ENCODE data around the gene IRAK4.

IRAK4 gene

DNA sequence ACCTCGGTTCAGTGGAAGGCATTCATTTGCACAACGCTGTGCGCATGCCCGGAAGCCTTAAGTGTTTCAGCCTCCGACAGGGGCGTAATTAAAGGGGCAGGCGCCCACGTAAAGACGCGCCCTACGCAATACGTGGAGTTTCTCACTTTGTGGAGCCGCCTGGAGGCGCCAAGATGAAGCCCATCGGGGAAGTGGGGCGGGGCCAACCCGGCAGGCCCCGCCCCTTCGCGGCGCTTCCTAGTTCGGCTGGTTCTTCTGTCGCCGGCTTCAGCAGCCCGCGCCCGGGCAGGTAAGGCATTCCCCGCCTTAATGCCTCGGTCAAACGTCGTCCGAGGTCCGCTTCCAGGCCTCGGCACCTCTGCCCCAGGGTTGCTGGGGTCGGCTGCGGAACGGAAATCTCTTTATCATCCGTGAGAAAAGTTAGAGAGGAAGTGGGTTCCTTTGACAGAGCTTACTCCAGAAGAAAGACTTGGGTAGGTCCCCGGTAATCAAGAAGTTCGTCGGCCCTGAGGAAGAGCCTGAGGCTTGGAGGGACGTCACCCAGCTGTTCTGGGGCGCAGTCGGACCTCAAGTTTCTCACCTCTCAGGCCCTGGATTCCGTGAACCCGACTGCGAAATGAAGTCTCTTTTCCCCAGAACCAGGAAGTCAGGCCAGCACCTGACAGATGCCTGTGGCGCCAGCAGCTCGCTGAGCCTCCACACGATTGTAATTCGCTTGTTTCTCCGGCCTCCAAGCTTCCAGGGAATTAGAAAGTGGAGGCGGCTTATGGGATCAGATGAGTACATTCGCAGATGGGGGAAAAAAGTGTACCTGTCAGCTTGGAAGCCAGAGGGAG, at the start of gene IRAK4, which contains the start of gene PUS7L:
TSS of gene IRAK4 (plus strand) at position 224 of the 836 bp plus-strand sequence. CDS start 9,161 bp downstream, outside the sequence.
TSS of gene PUS7L (minus strand) at position 63 of the 836 bp plus-strand sequence. CDS start 3,545 bp downstream, outside the sequence.
- H3K4me3 ChIP-seq (ENCODE audit: low read depth, low read length) = peak within 1 kb of the TSS; percentile 89
- TF ChIP-seq, protein P1, sequence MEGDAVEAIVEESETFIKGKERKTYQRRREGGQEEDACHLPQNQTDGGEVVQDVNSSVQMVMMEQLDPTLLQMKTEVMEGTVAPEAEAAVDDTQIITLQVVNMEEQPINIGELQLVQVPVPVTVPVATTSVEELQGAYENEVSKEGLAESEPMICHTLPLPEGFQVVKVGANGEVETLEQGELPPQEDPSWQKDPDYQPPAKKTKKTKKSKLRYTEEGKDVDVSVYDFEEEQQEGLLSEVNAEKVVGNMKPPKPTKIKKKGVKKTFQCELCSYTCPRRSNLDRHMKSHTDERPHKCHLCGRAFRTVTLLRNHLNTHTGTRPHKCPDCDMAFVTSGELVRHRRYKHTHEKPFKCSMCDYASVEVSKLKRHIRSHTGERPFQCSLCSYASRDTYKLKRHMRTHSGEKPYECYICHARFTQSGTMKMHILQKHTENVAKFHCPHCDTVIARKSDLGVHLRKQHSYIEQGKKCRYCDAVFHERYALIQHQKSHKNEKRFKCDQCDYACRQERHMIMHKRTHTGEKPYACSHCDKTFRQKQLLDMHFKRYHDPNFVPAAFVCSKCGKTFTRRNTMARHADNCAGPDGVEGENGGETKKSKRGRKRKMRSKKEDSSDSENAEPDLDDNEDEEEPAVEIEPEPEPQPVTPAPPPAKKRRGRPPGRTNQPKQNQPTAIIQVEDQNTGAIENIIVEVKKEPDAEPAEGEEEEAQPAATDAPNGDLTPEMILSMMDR (conservative IDR thresholded peaks at IDR 0.05; ENCODE audit: low read depth, low read length) = peak; percentile 63
- DNase-seq (ENCODE audit: low read depth) = peak; percentile 98

DNA sequence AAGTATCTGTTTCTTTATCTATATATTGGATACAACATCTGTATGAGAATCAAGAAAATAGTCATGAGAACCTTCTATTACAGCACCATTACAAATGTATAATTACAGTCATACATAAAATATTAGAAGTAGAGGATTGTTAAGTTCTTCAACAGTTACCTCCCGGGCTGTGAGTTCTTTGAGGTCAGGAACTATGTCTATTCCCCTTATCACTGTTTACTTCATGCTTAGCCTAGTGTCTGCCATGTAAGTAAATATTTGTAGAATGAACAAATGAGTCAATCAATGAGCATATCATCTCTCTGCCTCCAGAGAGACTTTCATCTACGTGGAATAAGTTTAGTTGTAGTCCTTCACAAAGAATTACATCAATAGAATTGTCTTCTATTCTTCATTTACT, 47.4 kb upstream of the IRAK4 start:
- H3K4me3 ChIP-seq (ENCODE audit: low read depth, low read length) = no peak overlapping the region
- TF ChIP-seq, protein P1 (conservative IDR thresholded peaks at IDR 0.05; ENCODE audit: low read depth, low read length) = no peak
- no peak for DNase-seq (ENCODE audit: low read depth)

DNA sequence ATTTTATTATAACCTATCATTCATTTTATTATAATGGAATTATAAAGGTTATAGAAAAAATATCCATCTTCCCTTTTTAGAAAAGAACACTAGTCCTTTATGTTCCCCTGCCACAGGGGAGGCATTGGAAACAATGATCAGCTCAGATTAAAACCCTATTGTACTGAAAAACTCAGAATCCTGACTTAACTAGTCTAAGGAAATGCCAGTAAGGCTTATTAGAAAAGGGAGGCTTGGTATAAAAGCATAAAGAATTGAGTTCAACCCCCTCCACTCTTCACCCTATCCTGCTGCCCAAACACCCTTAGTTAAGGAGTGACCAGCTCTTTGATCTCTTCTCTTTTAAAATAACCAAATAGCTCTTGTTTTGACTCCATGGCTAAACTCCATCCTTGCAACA, 36.1 kb upstream of the IRAK4 start:
- no peak overlapping the region for H3K4me3 ChIP-seq (ENCODE audit: low read depth, low read length)
- TF ChIP-seq, protein P1 (conservative IDR thresholded peaks at IDR 0.05; ENCODE audit: low read depth, low read length) = no peak
- no peak for DNase-seq (ENCODE audit: low read depth)

DNA sequence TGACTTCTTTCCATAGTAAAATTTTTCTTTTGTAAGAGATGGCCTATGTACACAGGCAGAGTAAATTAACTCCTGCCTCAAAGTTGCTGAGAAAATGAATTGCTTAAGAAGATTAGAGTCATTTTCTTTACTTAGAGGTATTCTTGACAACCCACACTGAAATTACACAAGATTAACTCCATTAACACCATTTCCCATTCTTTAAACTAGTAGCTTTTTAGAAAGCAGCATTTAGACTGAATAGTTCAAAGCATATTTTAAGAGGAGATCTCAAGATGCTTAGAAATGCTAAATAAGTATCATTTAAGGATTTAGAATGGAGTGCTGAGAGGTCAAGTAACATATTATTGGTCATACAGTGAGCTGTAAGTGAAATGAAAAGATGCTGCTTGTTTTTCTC, 35.6 kb upstream of the IRAK4 start:
- no peak overlapping the region for H3K4me3 ChIP-seq (ENCODE audit: low read depth, low read length)
- no peak for DNase-seq (ENCODE audit: low read depth)
- TF ChIP-seq, protein P1 (conservative IDR thresholded peaks at IDR 0.05; ENCODE audit: low read depth, low read length) = no peak

DNA sequence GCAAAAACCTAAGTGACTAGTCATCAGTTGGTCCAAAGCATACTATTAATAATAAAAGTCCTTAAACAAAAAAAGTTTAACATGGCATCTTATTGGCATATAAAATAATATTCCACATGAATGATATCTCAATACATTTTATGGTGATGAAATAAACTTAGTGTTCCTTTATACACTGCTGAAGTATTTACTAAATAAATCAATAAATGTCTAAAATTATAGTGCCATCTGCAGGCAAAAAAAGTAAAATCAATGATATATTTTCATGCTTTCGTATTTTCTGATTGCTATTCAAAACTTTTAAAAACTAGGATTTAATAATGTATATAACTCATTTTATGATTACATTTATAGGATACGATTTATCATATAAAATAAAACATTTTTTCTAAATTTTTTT, 30.6 kb upstream of the IRAK4 start:
- TF ChIP-seq, protein P1 (conservative IDR thresholded peaks at IDR 0.05; ENCODE audit: low read depth, low read length) = peak; percentile 31
- H3K4me3 ChIP-seq (ENCODE audit: low read depth, low read length) = no peak overlapping the region
- DNase-seq (ENCODE audit: low read depth) = no peak

DNA sequence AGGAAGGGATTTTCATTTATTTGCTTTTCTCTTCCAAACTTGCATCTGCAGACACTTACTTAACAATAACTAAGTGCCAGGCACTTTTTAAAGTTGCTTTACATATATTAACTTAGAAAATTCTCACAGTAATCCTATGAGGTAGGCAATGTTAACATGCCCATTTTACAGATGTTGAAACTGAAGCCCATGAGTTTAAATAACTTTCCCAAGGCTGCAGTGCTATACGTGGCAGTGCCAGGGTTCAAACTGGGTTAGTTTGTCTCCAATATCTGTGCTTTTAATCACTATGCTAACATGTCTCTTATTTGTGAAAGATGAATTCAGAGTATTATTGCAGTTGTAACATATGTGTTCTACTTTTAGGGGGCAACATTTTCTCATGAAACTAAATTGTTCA, 30.1 kb upstream of the IRAK4 start:
- TF ChIP-seq, protein P1 (conservative IDR thresholded peaks at IDR 0.05; ENCODE audit: low read depth, low read length) = no peak
- DNase-seq (ENCODE audit: low read depth) = no peak
- H3K4me3 ChIP-seq (ENCODE audit: low read depth, low read length) = no peak overlapping the region

DNA sequence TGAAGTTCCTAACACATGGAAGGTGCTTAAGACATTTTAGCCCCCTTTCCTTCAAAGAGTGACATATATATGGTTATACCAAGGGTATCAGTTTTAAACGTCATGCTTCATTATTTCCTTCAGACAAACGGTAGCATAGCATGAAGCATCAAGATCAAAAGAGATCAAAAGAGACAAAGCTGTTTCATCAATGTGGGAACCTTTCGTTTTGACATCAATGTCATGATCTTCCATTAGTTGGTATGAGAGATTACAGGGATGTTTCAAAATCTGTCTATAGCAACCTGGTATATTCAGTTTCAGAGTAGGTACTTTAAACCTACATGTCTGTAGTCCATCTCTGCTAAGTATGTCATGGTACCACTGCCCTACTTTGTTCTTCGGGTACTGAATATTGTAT, 28.5 kb upstream of the IRAK4 start:
- DNase-seq (ENCODE audit: low read depth) = no peak
- TF ChIP-seq, protein P1 (conservative IDR thresholded peaks at IDR 0.05; ENCODE audit: low read depth, low read length) = no peak
- no peak overlapping the region for H3K4me3 ChIP-seq (ENCODE audit: low read depth, low read length)
